Upper lobe of left lung (tissue), 4 donors: ENCODE results near the gene ANKLE1.

Experiments
- CTCF ChIP-seq, 6 experiments: fragments of 450-650 bp in 4 of 6; fragments of 200-600 bp in 2 of 6; sonication (generic) in 2 of 6; IDR thresholded peaks; one replicate each; pipeline ENCODE4 v1.5.1; 2016 to 2019; ENCODE audit warnings: antibody characterized with exemption in 6 of 6
- POLR2A ChIP-seq, 4 donors: fragments of 450-650 bp; IDR thresholded peaks; one replicate each; pipeline ENCODE4 v1.5.1; 2016 to 2017; ENCODE audit warnings: antibody characterized with exemption in 4 of 4, mild to moderate bottlenecking in 2 of 4
- POLR2AphosphoS5 ChIP-seq, 2 donors: sonication (generic); formaldehyde crosslinking; IDR thresholded peaks; one replicate each; pipeline ENCODE4 v1.5.1; 2017; ENCODE audit warnings: antibody characterized with exemption in 2 of 2

GRCh38 chr19:17300992-17301619 lies 19.4 kb downstream of the ANKLE1 start:
- TF ChIP-seq POLR2A (IDR thresholded peaks at IDR 0.05) (no peak), POLR2AphosphoS5 (IDR thresholded peaks at IDR 0.05) (no peak), CTCF (IDR thresholded peaks at IDR 0.05) (no peak)
